ENCODE data around the gene JAGN1. TPM values are rescaled to one million over a fixed set of nuclear protein-coding genes. Genes with fewer than 3 reads are reported as not detected.

Gene JAGN1
- 10 to 100 TPM; 22.0 to 80.6 (median 35.8) TPM for total RNA-seq

- intact Hi-C loops (cut with DNase I; ENCODE audit: low total_unique reads) = no loop called here
Measured at GRCh38 chr3:9890249-9891071, at the start of gene JAGN1. Gene JAGN1 (plus strand): TSS chr3:9890610. CDS start chr3:9890723, 113 bp downstream.

GRCh38 chr3:9841015-9841414 lies 49.4 kb upstream of the JAGN1 start:
- intact Hi-C loops (cut with DNase I; ENCODE audit: low total_unique reads) = no loop called here
- Histone ChIP-seq H3K9me3 (no peaks in the 10 kb centered on the region), H3K4me3 (no peak overlapping the region), H3K4me1 (peaks cover 0 to 5% of the 10 kb centered on the region in 2 donors), H3K27me3 (no peaks in the 10 kb centered on the region), H3K36me3 (no peaks in the 10 kb centered on the region), H3K27ac (no peak overlapping the region)
- DNase-seq = no peak
- TF ChIP-seq POLR2A (IDR thresholded peaks at IDR 0.05) (no peak), CTCF (IDR thresholded peaks at IDR 0.05) (no peak)

More at GRCh38 chr3:9890249-9891071, at the start of gene JAGN1:
- Histone ChIP-seq H3K4me3 (peak within 1 kb of the TSS; percentile 98), H3K36me3 (no peaks in the 10 kb centered on the region), H3K4me1 (peaks cover 0 to 4% of the 10 kb centered on the region in 2 donors), H3K27me3 (no peaks in the 10 kb centered on the region), H3K9me3 (no peaks in the 10 kb centered on the region), H3K27ac (peak within 1 kb of the TSS; percentile 96 to 98)
- peak; percentile 92 to 93 for DNase-seq
- TF ChIP-seq POLR2A (IDR thresholded peaks at IDR 0.05) (peak; percentile 71 to 93), CTCF (IDR thresholded peaks at IDR 0.05) (peak in 1 of 4 experiments; percentile 18)

GRCh38 chr3:9843715-9844438 lies 46.5 kb upstream of the JAGN1 start, which contains the start of gene RPUSD3:
Gene RPUSD3 (minus strand): TSS chr3:9844008. CDS start chr3:9843990, 18 bp downstream.
- DNase-seq = peak; percentile 98 to 99
- TF ChIP-seq CTCF (IDR thresholded peaks at IDR 0.05) = peak in 2 of 4 experiments; percentile 14 to 25
- peak; percentile 73 to 78 for TF ChIP-seq POLR2A (IDR thresholded peaks at IDR 0.05)
- peak within 1 kb of the TSS; percentile 70 to 85 for H3K4me3 ChIP-seq
- no peaks in the 10 kb centered on the region for H3K9me3 ChIP-seq
- H3K36me3 ChIP-seq = no peaks in the 10 kb centered on the region
- peaks cover 0 to 5% of the 10 kb centered on the region in 2 donors for H3K4me1 ChIP-seq
- no peaks in the 10 kb centered on the region for H3K27me3 ChIP-seq
- peak within 1 kb of the TSS; percentile 83 to 84 for H3K27ac ChIP-seq
- intact Hi-C loops (cut with DNase I; ENCODE audit: low total_unique reads) = no loop called here

- H3K27ac ChIP-seq = no peak overlapping the region
- no peaks in the 10 kb centered on the region for H3K9me3 ChIP-seq
- H3K4me3 ChIP-seq = no peak overlapping the region
- H3K27me3 ChIP-seq = no peaks in the 10 kb centered on the region
- DNase-seq = no peak
- peaks cover 0 to 5% of the 10 kb centered on the region in 2 donors for H3K4me1 ChIP-seq
- no peak for TF ChIP-seq CTCF (IDR thresholded peaks at IDR 0.05)
- no peak for TF ChIP-seq POLR2A (IDR thresholded peaks at IDR 0.05)
- intact Hi-C loops (cut with DNase I; ENCODE audit: low total_unique reads) = no loop called here
- no peaks in the 10 kb centered on the region for H3K36me3 ChIP-seq
Measured at GRCh38 chr3:9846231-9846630, 44.2 kb upstream of the JAGN1 start.

Data from uterus (tissue), 4 donors.